ENCODE measurements around the gene STEAP3. TPM values are rescaled to one million over a fixed set of nuclear protein-coding genes. Genes with fewer than 3 reads are reported as not detected.

The STEAP3 gene
- total RNA-seq, 1 experiment from 2014 or later, result 30.5 TPM

GRCh38 chr2:119260646-119261492 is 37.2 kb downstream of the STEAP3 start:
- TF ChIP-seq CTCF (IDR thresholded peaks at IDR 0.05; ENCODE audit: unreplicated experiment), result no peak
- no TSS peak for BruUV-seq (replicated peaks)
- intact Hi-C loops (cut with micrococcal nuclease; ENCODE audit: unreplicated experiment), result no loop called here
- Mint-ChIP-seq H3K27ac (ENCODE audit: unreplicated experiment) (no peak overlapping the region), H3K4me3 (ENCODE audit: low read depth, unreplicated experiment) (no peak overlapping the region), H3K27me3 (ENCODE audit: unreplicated experiment) (no peaks in the 10 kb centered on the region), H3K9me3 (ENCODE audit: low read depth, unreplicated experiment) (no peaks in the 10 kb centered on the region), H3K4me1 (ENCODE audit: low read depth, unreplicated experiment) (no peaks in the 10 kb centered on the region), H3K36me3 (ENCODE audit: insufficient read depth, unreplicated experiment) (peaks cover 8% of the 10 kb centered on the region)
- DNase-seq, result no peak
- CTCF ChIA-PET, result no interaction called here

GRCh38 chr2:119261493-119262225 is 38.0 kb downstream of the STEAP3 start:
- H3K4me1 Mint-ChIP-seq (ENCODE audit: low read depth, unreplicated experiment), result no peaks in the 10 kb centered on the region
- no peak overlapping the region for H3K27ac Mint-ChIP-seq (ENCODE audit: unreplicated experiment)
- no peaks in the 10 kb centered on the region for H3K9me3 Mint-ChIP-seq (ENCODE audit: low read depth, unreplicated experiment)
- intact Hi-C loops (cut with micrococcal nuclease; ENCODE audit: unreplicated experiment), result no loop called here
- H3K27me3 Mint-ChIP-seq (ENCODE audit: unreplicated experiment), result no peaks in the 10 kb centered on the region
- no peak for DNase-seq
- BruUV-seq (replicated peaks), result no TSS peak
- TF ChIP-seq CTCF (IDR thresholded peaks at IDR 0.05; ENCODE audit: unreplicated experiment), result no peak
- CTCF ChIA-PET, result interaction anchor here (0.6 kb wide), 1 partner anchor 130 kb away, joined by 3 read pairs; no protein-coding TSS in a partner anchor
- H3K36me3 Mint-ChIP-seq (ENCODE audit: insufficient read depth, unreplicated experiment), result peaks cover 8% of the 10 kb centered on the region
- H3K4me3 Mint-ChIP-seq (ENCODE audit: low read depth, unreplicated experiment), result no peak overlapping the region

- Mint-ChIP-seq H3K27me3 (ENCODE audit: unreplicated experiment) (no peaks in the 10 kb centered on the region), H3K9me3 (ENCODE audit: low read depth, unreplicated experiment) (no peaks in the 10 kb centered on the region), H3K27ac (ENCODE audit: unreplicated experiment) (no peak overlapping the region), H3K4me3 (ENCODE audit: low read depth, unreplicated experiment) (no peak overlapping the region), H3K36me3 (ENCODE audit: insufficient read depth, unreplicated experiment) (peaks cover 8% of the 10 kb centered on the region), H3K4me1 (ENCODE audit: low read depth, unreplicated experiment) (no peaks in the 10 kb centered on the region)
- TF ChIP-seq CTCF (IDR thresholded peaks at IDR 0.05; ENCODE audit: unreplicated experiment), result no peak
- no TSS peak for BruUV-seq (replicated peaks)
- CTCF ChIA-PET, result no interaction called here
- DNase-seq, result no peak
- intact Hi-C loops (cut with micrococcal nuclease; ENCODE audit: unreplicated experiment), result no loop called here
Measured at GRCh38 chr2:119263025-119263424, 39.4 kb downstream of the STEAP3 start.

GRCh38 chr2:119263656-119264055 is 40.0 kb downstream of the STEAP3 start:
- Mint-ChIP-seq H3K4me1 (ENCODE audit: low read depth, unreplicated experiment) (no peaks in the 10 kb centered on the region), H3K4me3 (ENCODE audit: low read depth, unreplicated experiment) (no peak overlapping the region), H3K27me3 (ENCODE audit: unreplicated experiment) (no peaks in the 10 kb centered on the region), H3K27ac (ENCODE audit: unreplicated experiment) (no peak overlapping the region), H3K9me3 (ENCODE audit: low read depth, unreplicated experiment) (no peaks in the 10 kb centered on the region), H3K36me3 (ENCODE audit: insufficient read depth, unreplicated experiment) (peaks cover 8% of the 10 kb centered on the region)
- CTCF ChIA-PET, result interaction anchor here (0.6 to 1.2 kb wide), 2 partner anchors 40 to 382 kb away, joined by 3 to 4 read pairs; no protein-coding TSS in a partner anchor
- BruUV-seq (replicated peaks), result no TSS peak
- TF ChIP-seq CTCF (IDR thresholded peaks at IDR 0.05; ENCODE audit: unreplicated experiment), result no peak
- intact Hi-C loops (cut with micrococcal nuclease; ENCODE audit: unreplicated experiment), result no loop called here
- DNase-seq, result no peak

All from Calu3 (cell line).